IMR-90 (cell line): ENCODE data around the gene HERC4.

Source experiments
- CEBPB ChIP-seq: IDR thresholded peaks from 2 replicates; pipeline ENCODE4 v1.6.1; 2012; ENCODE audit warnings: low read depth, low read length, improper control_type of control experiment
- CHD1 ChIP-seq: IDR thresholded peaks from 2 replicates; pipeline ENCODE4 v1.6.1; 2012; ENCODE audit warnings: low read depth, low read length, improper control_type of control experiment
- MAZ ChIP-seq: IDR thresholded peaks from 2 replicates; pipeline ENCODE4 v1.6.1; 2012; ENCODE audit warnings: low read depth, mild to moderate bottlenecking, low read length, improper control_type of control experiment, moderate library complexity, borderline replicate concordance
- POLR2A ChIP-seq: IDR thresholded peaks from 2 replicates; pipeline ENCODE4 v1.6.1; 2012; ENCODE audit warnings: mild to moderate bottlenecking, low read depth, low read length
- RFX5 ChIP-seq: IDR thresholded peaks from 2 replicates; pipeline ENCODE4 v1.8.0; 2012; ENCODE audit warnings: low read depth, mild to moderate bottlenecking, low read length, moderate library complexity
- USF2 ChIP-seq: fragments of 150-350 bp; IDR thresholded peaks from 2 replicates; pipeline ENCODE4 v1.6.1; 2017; ENCODE audit warnings: mild to moderate bottlenecking, antibody characterized with exemption, low read length, low read depth
- TF ChIP-seq, protein P1 (sequence below): conservative IDR thresholded peaks from 2 replicates; pipeline ENCODE4 v1.5.1; 2012; ENCODE audit warnings: mild to moderate bottlenecking, low read depth, low read length, improper control_type of control experiment

- TF ChIP-seq MAZ, result no peak
- no peak for TF ChIP-seq USF2
- TF ChIP-seq, protein P1, sequence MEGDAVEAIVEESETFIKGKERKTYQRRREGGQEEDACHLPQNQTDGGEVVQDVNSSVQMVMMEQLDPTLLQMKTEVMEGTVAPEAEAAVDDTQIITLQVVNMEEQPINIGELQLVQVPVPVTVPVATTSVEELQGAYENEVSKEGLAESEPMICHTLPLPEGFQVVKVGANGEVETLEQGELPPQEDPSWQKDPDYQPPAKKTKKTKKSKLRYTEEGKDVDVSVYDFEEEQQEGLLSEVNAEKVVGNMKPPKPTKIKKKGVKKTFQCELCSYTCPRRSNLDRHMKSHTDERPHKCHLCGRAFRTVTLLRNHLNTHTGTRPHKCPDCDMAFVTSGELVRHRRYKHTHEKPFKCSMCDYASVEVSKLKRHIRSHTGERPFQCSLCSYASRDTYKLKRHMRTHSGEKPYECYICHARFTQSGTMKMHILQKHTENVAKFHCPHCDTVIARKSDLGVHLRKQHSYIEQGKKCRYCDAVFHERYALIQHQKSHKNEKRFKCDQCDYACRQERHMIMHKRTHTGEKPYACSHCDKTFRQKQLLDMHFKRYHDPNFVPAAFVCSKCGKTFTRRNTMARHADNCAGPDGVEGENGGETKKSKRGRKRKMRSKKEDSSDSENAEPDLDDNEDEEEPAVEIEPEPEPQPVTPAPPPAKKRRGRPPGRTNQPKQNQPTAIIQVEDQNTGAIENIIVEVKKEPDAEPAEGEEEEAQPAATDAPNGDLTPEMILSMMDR, result no peak
- TF ChIP-seq POLR2A, result no peak
- no peak for TF ChIP-seq CEBPB
- TF ChIP-seq CHD1, result no peak
- no peak for TF ChIP-seq RFX5
These were observed 64.6 kb downstream of the HERC4 start for GRCh38 chr10:68010426-68010940.
